ENCODE data around the gene NLGN1.
"Not testable (repeated sequence)": the region's sequence is repeated elsewhere in the genome, so short reads cannot be mapped to it uniquely, and the experiment has no call there.

Gene NLGN1

DNA sequence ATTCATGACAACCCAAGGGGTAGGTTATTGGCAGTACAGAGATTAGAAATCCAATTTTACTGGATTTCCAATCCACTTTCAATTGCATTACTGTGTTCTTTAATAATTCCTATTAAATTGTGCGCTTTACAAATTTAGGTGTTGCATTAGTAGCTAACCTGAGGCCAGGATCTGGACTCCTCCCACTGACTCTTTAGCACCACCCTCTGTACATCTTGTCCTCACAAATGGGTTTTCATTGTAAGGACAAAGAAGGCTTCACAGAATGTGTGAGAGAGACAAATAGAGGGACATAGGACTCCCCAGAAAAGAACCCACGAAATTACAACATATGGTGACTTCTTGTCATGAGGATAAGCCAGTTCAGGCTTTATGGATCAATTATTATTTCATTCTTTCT lies 818.5 kb downstream of the NLGN1 start:
- no peak for DNase-seq (ENCODE audit: low read depth, low spot score)

DNA sequence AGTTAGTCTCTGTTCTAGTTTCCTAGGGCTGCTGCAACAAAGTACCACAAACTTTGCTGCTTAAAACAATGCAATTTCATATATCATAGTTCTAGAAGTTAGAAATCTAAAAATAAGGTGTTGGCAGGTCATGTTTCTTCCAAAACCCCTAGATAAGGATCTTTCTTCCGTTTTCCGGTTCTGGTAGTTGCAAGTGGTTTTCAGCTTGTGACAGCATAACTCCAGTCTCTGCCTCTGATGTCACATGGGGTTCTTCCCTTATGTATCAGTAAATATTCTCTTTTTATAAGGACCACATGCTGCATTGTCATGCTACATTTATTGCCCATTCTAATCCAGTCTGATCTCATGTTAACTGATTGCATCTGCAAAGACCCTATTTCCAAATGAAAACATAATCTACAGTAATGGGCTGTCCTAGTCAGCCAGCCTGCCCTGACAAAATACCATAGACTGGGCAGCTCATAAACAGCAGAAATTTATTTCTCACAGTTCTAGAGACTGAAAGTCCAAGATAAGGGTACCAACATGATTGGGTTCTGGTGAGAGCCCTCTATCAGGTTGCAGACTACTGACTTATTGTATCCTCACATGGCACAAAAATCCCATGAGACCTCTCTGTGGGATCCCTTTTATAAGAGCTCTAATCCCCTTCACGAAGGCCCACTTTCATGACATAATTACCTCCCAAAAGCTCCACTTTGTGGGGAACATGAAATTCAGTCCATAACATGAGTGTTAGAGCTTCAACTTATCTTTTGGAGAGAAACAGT lies 819.6 kb downstream of the NLGN1 start:
- no peak for DNase-seq (ENCODE audit: low read depth, low spot score)

GRCh38 chr3:174218016-174218415 lies 820.5 kb downstream of the NLGN1 start:
- no peak for DNase-seq (ENCODE audit: low read depth, low spot score)

DNA sequence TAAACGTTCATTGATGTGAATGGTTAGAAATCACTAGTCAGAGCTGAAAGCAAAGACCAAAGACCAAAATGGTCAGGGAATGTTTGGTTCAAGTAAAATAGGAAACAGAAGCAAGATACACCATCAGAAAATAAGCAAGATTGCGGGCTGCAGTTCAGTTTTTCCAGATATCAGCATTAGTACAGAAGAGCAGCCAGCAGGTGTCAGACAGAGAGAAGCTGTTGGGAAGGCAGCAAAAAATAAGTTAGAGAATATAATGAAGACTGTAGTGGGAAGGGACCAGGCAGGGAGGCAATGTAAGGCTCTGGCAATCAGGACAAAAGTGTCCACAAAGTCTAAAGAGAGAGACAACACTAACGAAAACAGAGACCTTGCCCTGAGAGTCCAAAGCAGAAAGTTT lies 822.2 kb downstream of the NLGN1 start:
- no peak for DNase-seq (ENCODE audit: low read depth, low spot score)

GRCh38 chr3:174220775-174221554 lies 823.4 kb downstream of the NLGN1 start:
- DNase-seq (ENCODE audit: low read depth, low spot score) = no peak

- no peak for DNase-seq (ENCODE audit: low read depth, low spot score)
Measured at GRCh38 chr3:174223042-174223441, 825.5 kb downstream of the NLGN1 start.

- no peak for DNase-seq (ENCODE audit: low read depth, low spot score)
Measured at GRCh38 chr3:174223626-174224025, 826.1 kb downstream of the NLGN1 start.

DNA sequence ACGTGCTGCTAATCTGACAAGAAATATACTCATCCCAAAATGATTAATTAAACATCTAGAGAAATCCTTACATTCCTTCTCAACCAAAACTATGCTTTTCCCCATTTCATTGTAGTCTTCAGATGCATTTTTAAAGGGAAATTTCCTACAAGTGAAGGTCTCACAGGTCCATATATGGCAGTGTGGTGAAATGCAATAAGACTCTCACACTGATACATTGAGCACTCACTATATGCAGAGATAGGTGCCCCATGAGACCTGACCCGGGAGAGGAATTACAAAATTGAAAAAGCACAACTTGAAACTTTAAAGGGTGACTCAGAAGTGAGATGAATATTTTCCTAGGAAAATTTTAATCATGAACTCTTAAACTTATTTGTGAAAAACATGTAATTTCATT lies 832.4 kb downstream of the NLGN1 start:
- DNase-seq (ENCODE audit: low read depth, low spot score) = no peak

DNA sequence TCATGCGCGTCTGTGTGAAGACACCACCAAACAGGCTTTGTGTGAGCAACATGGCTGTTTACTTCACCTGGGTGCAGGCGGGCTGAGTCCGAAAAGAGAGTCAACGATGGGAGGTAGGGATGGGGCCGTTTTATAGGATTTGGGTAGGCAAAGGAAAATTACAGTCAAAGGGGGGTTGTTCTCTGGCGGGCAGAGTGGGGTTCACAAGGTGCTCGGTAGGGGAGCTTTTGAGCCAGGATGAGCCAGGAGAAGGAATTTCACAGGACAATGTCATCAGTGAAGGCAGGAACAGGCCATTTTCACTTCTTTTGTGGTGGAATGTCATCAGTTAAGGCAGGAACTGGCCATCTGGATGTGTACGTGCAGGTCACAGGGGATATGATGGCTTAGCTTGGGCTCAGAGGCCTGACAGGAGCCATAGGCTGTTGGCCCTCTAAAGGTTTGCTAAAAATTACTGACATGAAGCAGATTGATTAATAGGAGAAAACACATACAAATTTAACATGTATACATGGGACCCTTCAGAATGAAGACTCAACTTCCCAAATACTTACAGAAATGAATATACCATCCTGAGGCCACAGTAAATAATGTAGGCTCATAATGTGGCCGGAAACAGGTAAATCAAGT lies 834.6 kb downstream of the NLGN1 start:
- not testable (repeated sequence) for DNase-seq (ENCODE audit: low read depth, low spot score)

GRCh38 chr3:174232658-174233429 lies 835.3 kb downstream of the NLGN1 start:
- DNase-seq (ENCODE audit: low read depth, low spot score) = no peak

- no peak for DNase-seq (ENCODE audit: low read depth, low spot score)
Measured at GRCh38 chr3:174233511-174233910, 836.0 kb downstream of the NLGN1 start.

DNA sequence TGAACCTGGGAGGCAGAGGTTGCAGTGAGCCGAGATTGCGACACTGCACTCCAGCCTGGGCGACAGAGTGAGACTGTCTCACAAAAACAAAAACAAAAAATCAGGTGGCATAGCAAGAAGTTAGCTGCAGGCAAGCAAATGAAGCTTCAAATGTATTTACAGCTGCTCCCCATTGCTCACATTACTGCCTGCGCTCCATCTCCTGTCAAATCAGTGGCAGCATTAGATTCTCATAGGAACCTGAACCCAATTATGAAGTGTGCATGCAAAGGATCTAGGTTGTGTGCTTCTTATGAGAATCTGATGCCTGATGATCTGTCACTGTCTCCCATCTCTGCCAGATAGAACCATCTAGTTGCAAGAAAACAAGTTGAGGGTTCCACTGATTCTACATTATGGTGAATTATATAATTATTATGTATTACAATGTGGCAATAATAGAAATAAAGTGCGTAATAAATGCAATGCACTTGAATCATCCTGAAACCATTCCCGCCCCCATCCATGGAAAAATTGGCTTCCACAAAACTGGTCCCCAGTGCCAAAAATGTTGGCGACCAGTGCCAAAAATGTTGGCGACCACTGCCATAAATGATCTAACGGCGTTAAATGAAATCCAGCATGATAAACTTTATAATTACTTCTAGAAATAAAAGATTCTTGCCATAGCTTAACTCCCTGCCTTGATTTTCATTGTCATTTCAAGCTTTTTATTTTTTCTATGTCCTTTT lies 844.9 kb downstream of the NLGN1 start:
- DNase-seq (ENCODE audit: low read depth, low spot score) = no peak

DNA sequence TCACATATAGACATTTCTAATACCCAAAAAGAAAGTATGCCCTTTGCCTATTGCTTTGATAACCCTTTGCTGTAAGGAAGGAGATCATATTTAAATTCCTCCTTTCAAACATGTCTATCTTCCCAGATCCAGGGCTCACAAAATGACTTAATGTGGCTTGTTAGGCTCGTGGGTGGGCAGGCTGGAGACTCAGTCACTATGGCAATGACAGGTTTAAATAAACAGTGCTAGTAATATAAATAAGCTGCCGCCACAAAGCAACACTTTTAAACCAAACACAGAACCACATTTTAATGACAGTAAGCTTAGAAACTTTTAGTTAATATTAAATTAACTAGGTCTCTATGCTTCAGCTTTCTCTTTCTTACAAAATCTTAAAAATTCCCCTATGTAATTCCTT lies 845.6 kb downstream of the NLGN1 start:
- DNase-seq (ENCODE audit: low read depth, low spot score) = peak; percentile 61

GRCh38 chr3:174247687-174248152 lies 850.2 kb downstream of the NLGN1 start:
- peak; percentile 8 for DNase-seq (ENCODE audit: low read depth, low spot score)

- no peak for DNase-seq (ENCODE audit: low read depth, low spot score)
Measured at GRCh38 chr3:174251681-174252080, 854.1 kb downstream of the NLGN1 start.

GRCh38 chr3:174253196-174253823 lies 855.8 kb downstream of the NLGN1 start:
- DNase-seq (ENCODE audit: low read depth, low spot score) = peak; percentile 5

- no peak for DNase-seq (ENCODE audit: low read depth, low spot score)
Measured at GRCh38 chr3:174253940-174254339, 856.4 kb downstream of the NLGN1 start.

DNA sequence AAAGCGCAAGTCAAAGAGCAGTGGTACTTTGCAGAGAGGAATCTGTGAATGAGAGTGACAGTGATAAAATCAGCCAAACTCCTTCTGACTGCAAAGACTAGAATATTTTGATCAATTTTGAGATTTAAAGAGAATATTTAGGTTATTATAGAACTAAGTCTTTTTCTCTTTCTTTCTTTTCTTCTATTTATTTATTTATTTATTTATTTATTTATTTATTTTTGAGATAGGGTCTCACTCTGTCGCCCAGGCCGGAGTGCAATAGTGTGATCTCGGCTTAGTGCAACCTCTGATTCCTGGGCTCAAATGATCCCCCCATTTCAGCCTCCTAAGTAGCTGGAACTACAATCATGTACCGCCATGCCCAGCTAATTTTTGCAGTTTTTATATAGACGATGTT lies 857.9 kb downstream of the NLGN1 start:
- DNase-seq (ENCODE audit: low read depth, low spot score) = no peak

GRCh38 chr3:174266476-174266875 lies 868.9 kb downstream of the NLGN1 start:
- DNase-seq (ENCODE audit: low read depth, low spot score) = no peak

DNA sequence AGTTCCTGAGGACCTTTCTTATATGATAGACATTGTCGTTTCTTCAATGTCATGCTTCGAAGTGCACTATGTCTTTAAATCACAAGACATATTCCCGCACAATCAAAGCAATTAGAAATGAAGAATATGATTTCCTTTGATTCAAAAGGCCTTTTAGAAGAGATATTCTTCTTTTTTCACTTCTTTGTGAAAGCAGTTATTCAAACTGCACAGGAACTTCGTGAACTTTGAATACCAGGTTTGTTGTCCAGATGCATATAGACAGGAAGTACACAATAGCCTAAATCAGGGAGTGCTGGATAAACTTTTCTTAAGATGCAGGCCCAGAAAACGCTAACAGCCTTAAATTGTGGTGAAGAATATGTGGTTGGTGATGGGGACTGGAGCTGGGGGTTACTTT lies 870.5 kb downstream of the NLGN1 start:
- DNase-seq (ENCODE audit: low read depth, low spot score) = no peak

DNA sequence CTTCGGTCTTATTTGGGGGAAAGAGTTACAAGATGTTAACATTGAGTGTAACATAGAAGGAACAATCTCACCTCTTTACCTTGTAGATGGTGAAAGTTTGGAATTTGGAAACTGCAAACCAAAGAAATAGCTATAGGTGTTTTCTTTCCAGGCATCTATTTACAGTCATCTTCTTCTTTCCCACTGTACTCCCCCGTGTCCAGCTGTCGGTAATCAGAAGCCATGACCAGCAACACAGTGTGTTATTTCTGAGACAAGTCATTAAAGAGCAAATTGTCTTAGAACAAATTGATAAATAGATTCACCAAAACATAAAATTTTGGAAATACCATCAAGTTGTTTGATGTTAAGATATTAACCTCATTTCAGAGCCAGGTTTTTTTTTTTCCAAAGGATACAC lies 871.0 kb downstream of the NLGN1 start:
- no peak for DNase-seq (ENCODE audit: low read depth, low spot score)
